ENCODE data around the gene PNMA6F.
"Not testable (repeated sequence)": the region's sequence is repeated elsewhere in the genome, so short reads cannot be mapped to it uniquely, and the experiment has no call there.

The PNMA6F gene

GRCh38 chrX:153301746-153302145, 19.8 kb downstream of the PNMA6F start:
- DNase-seq, result no peak

- DNase-seq, result no peak
Measured at GRCh38 chrX:153299855-153300254, 21.7 kb downstream of the PNMA6F start.

GRCh38 chrX:153297376-153297775, 24.2 kb downstream of the PNMA6F start:
- DNase-seq, result no peak

GRCh38 chrX:153293485-153294071, 28.0 kb downstream of the PNMA6F start:
- not testable (repeated sequence) for DNase-seq

- not testable (repeated sequence) for DNase-seq
Measured at GRCh38 chrX:153288807-153289206, 32.8 kb downstream of the PNMA6F start.

GRCh38 chrX:153285678-153286077, 35.9 kb downstream of the PNMA6F start:
- not testable (repeated sequence) for DNase-seq

GRCh38 chrX:153283982-153284381, 37.6 kb downstream of the PNMA6F start:
- not testable (repeated sequence) for DNase-seq

- not testable (repeated sequence) for DNase-seq
Measured at GRCh38 chrX:153281784-153282183, 39.8 kb downstream of the PNMA6F start.

GRCh38 chrX:153279304-153279703, 42.3 kb downstream of the PNMA6F start:
- not testable (repeated sequence) for DNase-seq

- DNase-seq, result not testable (repeated sequence)
Measured at GRCh38 chrX:153276049-153276448, 45.5 kb downstream of the PNMA6F start.

GRCh38 chrX:153275418-153275817, 46.1 kb downstream of the PNMA6F start:
- not testable (repeated sequence) for DNase-seq

GRCh38 chrX:153272584-153272983, 49.0 kb downstream of the PNMA6F start:
- not testable (repeated sequence) for DNase-seq

- not testable (repeated sequence) for DNase-seq
Measured at GRCh38 chrX:153272070-153272469, 49.5 kb downstream of the PNMA6F start.

Data from activated gamma-delta T cell treated with Interleukin-2 at 50 U/mL for 16 hours (primary cell).